GM12801 (cell line): Measurements from ENCODE around the gene MTCH2.

Experiments
- TF ChIP-seq, protein P1 (sequence below): IDR thresholded peaks from one replicate; pipeline ENCODE4 v1.5.1; 2011; ENCODE audit warnings: control low read depth; ENCODE audit not compliant: insufficient read length; ENCODE audit errors: extremely low read depth

MTCH2 gene

DNA sequence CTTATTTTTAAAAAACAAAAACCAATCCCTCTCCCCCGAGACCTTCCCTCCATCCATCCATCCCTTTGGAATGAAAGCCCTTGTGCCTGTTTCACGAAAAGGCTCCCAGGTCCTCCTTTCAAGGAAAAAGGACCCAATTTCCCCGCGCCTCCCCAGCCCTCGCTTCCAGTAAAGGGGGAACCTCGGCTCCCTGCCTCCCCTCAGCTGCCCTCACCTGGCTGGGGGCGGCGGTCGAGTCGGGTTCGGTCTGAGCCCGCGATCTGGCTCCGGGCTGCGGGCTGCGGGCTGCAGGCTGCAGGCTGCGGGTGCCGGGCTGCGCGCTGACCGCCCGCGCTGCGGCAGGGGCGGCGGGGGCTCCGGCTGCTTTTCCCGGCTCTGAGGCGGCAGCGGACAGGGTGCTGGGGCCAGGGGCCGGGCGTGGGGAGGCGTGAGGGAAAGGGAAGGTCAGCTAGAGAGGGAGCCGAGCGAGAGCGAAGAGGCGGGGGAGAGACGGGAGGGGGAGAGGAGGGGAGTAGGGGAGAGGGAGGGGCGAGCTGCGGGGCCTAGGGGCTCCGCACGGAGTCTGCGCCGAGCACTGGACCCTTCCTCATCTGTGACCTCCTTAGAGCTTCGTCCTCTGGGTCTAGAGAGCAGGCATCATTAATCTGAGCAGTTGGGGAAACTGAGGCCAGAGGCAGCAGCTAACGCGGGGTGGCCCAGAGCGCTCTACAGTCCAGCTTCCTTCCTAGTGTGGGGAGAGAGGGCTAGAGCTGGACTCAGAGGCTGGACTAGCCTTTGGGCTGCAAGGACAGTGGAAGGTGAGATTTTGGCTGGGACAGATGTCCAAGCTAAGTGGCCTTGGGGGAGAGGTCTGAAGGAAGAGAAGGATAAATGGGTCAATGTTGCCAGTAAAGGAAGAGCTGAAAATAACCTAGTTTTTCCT lies 48.2 kb downstream of the MTCH2 start, which contains the start of gene C1QTNF4:
Gene C1QTNF4, minus strand, starts transcription at position 478 of the 922 bp plus-strand sequence. CDS start 3,601 bp downstream, outside the sequence.
- TF ChIP-seq, protein P1, sequence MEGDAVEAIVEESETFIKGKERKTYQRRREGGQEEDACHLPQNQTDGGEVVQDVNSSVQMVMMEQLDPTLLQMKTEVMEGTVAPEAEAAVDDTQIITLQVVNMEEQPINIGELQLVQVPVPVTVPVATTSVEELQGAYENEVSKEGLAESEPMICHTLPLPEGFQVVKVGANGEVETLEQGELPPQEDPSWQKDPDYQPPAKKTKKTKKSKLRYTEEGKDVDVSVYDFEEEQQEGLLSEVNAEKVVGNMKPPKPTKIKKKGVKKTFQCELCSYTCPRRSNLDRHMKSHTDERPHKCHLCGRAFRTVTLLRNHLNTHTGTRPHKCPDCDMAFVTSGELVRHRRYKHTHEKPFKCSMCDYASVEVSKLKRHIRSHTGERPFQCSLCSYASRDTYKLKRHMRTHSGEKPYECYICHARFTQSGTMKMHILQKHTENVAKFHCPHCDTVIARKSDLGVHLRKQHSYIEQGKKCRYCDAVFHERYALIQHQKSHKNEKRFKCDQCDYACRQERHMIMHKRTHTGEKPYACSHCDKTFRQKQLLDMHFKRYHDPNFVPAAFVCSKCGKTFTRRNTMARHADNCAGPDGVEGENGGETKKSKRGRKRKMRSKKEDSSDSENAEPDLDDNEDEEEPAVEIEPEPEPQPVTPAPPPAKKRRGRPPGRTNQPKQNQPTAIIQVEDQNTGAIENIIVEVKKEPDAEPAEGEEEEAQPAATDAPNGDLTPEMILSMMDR = no peak

DNA sequence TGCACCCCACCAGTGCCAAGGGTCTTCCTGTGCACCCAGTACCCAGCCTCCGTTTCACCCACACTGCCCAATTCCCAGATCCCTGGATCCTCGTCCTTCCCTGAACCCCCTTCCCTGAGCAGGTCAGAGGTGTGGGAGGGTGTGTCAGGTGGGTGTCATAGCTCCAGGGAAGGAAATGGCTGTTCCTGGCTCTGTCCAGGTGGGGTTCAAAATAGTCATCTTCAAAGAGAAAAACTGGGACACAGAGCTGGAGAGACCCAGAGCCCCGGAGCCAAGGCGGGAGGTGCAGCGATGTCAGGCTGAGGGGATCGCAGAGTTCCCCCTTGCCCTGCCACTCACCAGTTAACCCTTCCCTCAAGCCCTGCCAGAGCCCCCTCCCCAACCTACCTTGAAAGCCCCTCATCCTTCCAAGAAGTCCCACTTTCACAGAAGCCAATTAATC lies 48.8 kb downstream of the MTCH2 start:
- TF ChIP-seq, protein P1 = no peak

DNA sequence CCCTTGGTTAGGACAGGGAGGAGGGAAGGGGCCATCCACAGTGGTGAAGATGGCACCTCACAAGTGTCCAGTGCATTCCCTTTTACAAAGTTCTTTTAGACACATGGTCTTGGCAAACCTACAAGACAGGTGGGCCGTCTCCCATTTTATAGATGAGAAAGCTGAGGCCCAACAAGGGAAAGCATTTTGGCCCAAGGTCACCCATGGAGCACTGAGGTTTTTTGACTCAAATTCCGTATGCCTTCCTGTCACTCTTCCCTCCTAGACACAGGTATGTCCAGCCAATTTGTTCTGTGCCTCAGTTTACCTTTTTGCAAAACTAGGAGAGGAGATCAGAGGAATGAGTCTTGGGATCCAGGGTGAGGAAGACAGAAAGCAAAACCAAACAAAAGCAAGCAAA lies 49.4 kb downstream of the MTCH2 start:
- TF ChIP-seq, protein P1 = no peak

DNA sequence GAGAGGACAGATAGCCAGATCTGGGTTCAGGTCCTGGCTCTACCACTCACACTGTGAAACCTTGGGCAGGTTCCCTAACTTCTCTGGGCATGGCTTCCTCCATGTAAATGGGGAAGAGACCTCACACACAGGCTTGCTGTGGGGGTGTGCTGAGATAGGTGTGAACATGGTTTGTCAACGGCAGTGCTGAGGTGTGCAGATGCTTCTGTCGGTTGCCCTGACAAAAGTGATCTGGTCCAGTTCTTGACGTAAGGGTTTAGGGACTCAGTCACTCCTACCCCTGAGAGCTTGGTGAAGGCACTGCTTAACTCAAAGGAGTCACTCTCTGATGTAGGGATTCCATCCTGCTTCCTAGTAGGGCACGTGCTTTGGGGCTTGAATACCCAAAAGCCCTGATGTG lies 50.1 kb downstream of the MTCH2 start:
- TF ChIP-seq, protein P1 = no peak

DNA sequence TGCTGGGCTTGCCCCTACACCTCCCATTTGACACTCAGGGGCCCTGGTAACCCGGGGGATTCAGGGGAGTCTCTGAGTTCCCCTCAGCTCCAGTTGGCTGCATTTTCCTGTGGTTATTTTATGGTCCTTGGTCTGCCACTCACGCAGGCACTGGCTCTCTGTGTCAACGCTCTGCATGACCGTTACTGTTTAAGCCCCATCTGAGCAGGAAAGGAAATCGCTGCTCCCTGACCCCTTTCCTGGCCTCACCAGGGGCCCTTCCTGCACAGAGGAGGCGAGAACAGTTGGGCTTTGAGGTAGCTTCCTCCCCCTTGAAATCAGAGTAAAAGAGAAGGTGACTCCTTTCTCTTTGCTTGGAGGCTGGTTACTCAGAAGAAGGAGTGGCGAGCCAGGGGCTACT lies 50.6 kb downstream of the MTCH2 start:
- TF ChIP-seq, protein P1 = no peak

DNA sequence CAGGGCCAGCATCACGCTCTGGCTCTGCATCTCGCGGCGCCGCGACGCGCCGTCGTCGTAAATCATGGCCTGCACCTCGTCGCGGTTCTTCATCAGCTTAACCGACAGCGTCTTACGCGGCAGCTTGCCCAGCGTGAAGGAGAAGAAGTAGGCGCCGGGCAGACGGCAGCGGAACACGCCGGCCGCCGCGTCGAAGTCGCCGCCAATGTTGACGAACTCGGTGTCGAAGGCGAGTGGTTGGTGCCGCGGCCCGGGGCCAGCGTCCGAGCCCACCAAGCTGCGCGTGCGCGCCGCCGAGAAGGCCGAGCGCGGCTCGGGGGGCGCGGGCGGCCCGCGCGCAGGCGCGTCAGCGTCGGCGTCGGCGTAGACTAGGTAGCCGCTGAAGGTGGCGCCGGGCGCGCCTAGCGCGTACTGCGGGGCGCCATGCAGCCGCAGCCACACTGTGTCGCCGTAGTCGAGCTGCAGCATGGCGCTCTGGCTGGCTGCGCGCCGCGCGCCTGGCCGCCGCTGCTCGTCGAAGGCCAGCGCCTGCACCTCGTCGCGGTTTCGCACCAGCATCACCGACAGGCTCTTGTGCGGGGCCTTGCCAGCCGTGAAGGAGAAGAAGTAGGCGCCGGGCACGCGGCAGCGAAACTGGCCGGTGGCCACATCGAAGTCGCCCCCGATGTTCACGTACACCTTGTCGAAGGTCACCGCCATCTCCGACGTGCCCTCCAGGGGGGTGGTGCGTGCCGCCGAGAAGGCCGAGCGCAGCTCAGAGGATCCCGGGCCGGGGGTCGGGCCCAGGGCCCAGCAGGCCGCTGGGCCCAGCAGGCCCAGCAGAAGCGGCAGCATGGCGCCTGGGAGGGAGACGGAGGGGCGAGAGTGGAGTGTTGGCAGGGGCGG lies 52.1 kb downstream of the MTCH2 start:
- TF ChIP-seq, protein P1 = no peak

DNA sequence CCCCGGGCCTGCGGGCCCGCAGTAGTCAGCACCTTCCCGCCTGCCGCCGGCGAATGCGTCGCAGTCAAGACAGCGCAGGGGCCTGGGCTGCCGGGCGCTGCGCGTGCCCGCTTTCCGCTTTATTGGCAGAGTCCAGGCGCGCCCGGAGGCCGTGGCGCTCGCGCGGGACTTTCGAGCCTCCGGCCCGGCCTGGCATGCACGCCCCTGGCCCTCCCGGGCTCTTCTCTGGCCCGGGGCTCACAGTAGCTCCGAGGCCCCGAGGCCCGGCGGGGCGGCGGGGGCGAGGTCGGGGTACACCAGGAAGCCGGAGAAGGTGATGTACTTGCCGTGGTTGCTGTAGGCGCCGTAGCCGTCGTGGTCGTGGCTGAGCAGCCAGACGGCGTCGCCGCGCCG lies 52.8 kb downstream of the MTCH2 start:
- TF ChIP-seq, protein P1 = no peak
